Fibroblast of villous mesenchyme (primary cell): ENCODE measurements around the gene BCL2. TPM values are rescaled to one million over a fixed set of nuclear protein-coding genes. Genes with fewer than 3 reads are reported as not detected.
"Not testable (repeated sequence)": the region's sequence is repeated elsewhere in the genome, so short reads cannot be mapped to it uniquely, and the experiment has no call there.

ENCODE experiments used
- DNase-seq: peaks from one replicate; pipeline ENCODE4 v3.0.0-alpha.2; 2010; ENCODE audit warnings: low read depth
- H3K4me3 ChIP-seq: 2 replicates; pipeline ENCODE4 v1.5.1; 2011; ENCODE audit warnings: low read depth, mild to moderate bottlenecking, low read length
- CTCF ChIP-seq: IDR thresholded peaks from 2 replicates; pipeline ENCODE4 v1.5.1; 2012; ENCODE audit warnings: low read depth, mild to moderate bottlenecking, low read length; ENCODE audit not compliant: insufficient read depth
- total RNA-seq: library from RNA; depleted of rRNA; stranded (reverse); fragments of >200 nt; gene quantifications from 2 replicates; pipeline ENCODE4 v1.2.3, GENCODE V29; 2012

BCL2 gene
- total RNA-seq, result 0.64 and 0.86 TPM in 2 replicates

- H3K4me3 ChIP-seq, result peak within 1 kb of the TSS; percentile 69
- no peak for TF ChIP-seq CTCF
- peak; percentile 40 for DNase-seq
Observed at GRCh38 chr18:63319383-63320122, at the start of gene BCL2. Gene BCL2 (minus strand): TSS chr18:63319769.

- no peak for DNase-seq
- no peak for TF ChIP-seq CTCF
- H3K4me3 ChIP-seq, result no peak overlapping the region
Observed at GRCh38 chr18:63368611-63369010, 49.0 kb upstream of the BCL2 start.

GRCh38 chr18:63367053-63367953 lies 47.7 kb upstream of the BCL2 start, which contains the start of gene KDSR:
Gene KDSR (minus strand): TSS chr18:63367206. CDS start chr18:63367118, 88 bp downstream.
- DNase-seq, result peak; percentile 99
- TF ChIP-seq CTCF, result no peak
- H3K4me3 ChIP-seq, result peak within 1 kb of the TSS; percentile 92

GRCh38 chr18:63366213-63367052 lies 46.9 kb upstream of the BCL2 start:
- TF ChIP-seq CTCF, result no peak
- peak overlapping the region; percentile 92 for H3K4me3 ChIP-seq

GRCh38 chr18:63365876-63366212 lies 46.3 kb upstream of the BCL2 start:
- TF ChIP-seq CTCF, result no peak
- peak overlapping the region; percentile 92 for H3K4me3 ChIP-seq
- DNase-seq, result peak; percentile 19

More at GRCh38 chr18:63366213-63367052, 46.9 kb upstream of the BCL2 start:
- DNase-seq, result peak; percentile 59

- no peak for TF ChIP-seq CTCF
- no peak overlapping the region for H3K4me3 ChIP-seq
- no peak for DNase-seq
Observed at GRCh38 chr18:63363951-63364350, 44.4 kb upstream of the BCL2 start.

- not testable (repeated sequence) for DNase-seq, H3K4me3 ChIP-seq
Observed at GRCh38 chr18:63363420-63363819, 43.9 kb upstream of the BCL2 start.
